SIG-M5 treated with dmso at 0.1 percent for 504 hours (cell line): ENCODE measurements around the gene CCDC106.

Experiments used
- DNase-seq: peaks from one replicate; lab custom pipeline; 2025; ENCODE audit not compliant: unreplicated experiment; lab: John Stamatoyannopoulos, UW

The CCDC106 gene

GRCh38 chr19:55635856-55636440, 12.1 kb upstream of the CCDC106 start:
- DNase-seq = no peak

- DNase-seq = no peak
These were observed 11.3 kb upstream of the CCDC106 start for GRCh38 chr19:55636723-55637122.

- DNase-seq = no peak
These were observed 10.5 kb upstream of the CCDC106 start for GRCh38 chr19:55637534-55637933.

- DNase-seq = peak; percentile 58
These were observed 9.1 kb upstream of the CCDC106 start for GRCh38 chr19:55638864-55639359.

DNA sequence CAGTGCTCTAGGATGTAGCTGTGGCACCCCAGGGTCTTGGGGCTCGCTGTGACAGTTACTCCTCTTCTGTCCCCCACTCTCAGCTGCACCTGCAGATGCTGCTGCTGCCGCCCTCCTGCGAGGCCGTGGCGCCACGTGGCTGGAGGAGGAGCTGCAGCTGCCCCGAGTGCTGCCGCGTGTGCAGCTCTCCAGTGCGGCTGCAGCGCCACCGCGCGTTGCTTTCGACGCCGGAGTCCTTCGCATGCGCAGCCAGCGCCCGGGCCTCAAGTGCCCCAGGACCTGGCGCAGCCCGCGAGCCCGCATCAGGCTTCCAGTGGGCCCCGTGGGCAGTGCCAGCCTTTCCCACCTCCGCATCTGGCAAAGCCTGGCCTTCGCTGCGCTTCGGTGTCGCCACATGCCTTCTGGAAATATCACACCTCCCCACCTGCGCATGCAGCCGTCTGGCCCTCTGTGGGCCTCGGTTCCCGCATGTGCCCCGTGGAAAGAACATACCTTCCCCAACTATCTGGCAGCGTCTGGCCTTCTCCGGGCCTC, 7.9 kb upstream of the CCDC106 start:
- DNase-seq = no peak

- DNase-seq = peak; percentile 31
These were observed 7.2 kb upstream of the CCDC106 start, which contains the start of gene ZNF580 for GRCh38 chr19:55640577-55641425. Gene ZNF580 (plus strand): TSS chr19:55641002. CDS start chr19:55642509, 1,507 bp downstream.

- DNase-seq = peak; percentile 54
These were observed 6.4 kb upstream of the CCDC106 start for GRCh38 chr19:55641426-55642152.

- DNase-seq = peak; percentile 54
These were observed 5.6 kb upstream of the CCDC106 start for GRCh38 chr19:55642153-55643002.

- DNase-seq = peak; percentile 80
These were observed 4.8 kb upstream of the CCDC106 start, which contains the start of gene ZNF581 for GRCh38 chr19:55643003-55643886. Gene ZNF581 (plus strand): TSS chr19:55643649. CDS start chr19:55644572, 923 bp downstream.

GRCh38 chr19:55643887-55644176, 4.2 kb upstream of the CCDC106 start:
- no peak for DNase-seq

- DNase-seq = no peak
These were observed 3.7 kb upstream of the CCDC106 start for GRCh38 chr19:55644191-55644833.

- DNase-seq = no peak
These were observed 3.0 kb upstream of the CCDC106 start for GRCh38 chr19:55644842-55645511.

DNA sequence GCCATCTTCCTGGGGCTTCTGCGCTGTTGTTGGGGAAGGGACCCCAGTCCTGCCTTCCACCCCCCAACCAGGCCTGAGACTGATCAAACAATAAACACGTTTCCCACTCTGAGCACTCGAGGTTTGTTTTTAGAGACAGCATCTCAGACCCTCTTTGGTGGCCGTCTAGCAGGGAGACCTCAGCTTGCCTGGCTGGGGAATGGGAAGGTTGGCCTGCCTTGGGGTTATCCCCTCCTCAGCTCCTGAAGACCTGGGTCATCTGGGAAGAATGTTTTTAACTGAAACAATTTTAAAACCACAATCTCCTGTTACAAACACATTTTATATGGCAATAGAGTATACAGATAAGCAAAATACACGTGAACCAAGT, 2.5 kb upstream of the CCDC106 start:
- DNase-seq = no peak

GRCh38 chr19:55646889-55647731, 902 bp upstream of the CCDC106 start:
- DNase-seq = no peak

- no peak for DNase-seq
These were observed 714 bp downstream of the CCDC106 start for GRCh38 chr19:55648585-55649267.

- DNase-seq = no peak
These were observed 1.5 kb downstream of the CCDC106 start for GRCh38 chr19:55649268-55650125.
